GM18526 (cell line): ENCODE measurements around the gene SCIN.

Source experiments
- POLR2A ChIP-seq: IDR thresholded peaks from 3 replicates; pipeline ENCODE4 v1.6.1; 2011; ENCODE audit not compliant: insufficient read length; ENCODE audit errors: extremely low read depth

Gene SCIN

DNA sequence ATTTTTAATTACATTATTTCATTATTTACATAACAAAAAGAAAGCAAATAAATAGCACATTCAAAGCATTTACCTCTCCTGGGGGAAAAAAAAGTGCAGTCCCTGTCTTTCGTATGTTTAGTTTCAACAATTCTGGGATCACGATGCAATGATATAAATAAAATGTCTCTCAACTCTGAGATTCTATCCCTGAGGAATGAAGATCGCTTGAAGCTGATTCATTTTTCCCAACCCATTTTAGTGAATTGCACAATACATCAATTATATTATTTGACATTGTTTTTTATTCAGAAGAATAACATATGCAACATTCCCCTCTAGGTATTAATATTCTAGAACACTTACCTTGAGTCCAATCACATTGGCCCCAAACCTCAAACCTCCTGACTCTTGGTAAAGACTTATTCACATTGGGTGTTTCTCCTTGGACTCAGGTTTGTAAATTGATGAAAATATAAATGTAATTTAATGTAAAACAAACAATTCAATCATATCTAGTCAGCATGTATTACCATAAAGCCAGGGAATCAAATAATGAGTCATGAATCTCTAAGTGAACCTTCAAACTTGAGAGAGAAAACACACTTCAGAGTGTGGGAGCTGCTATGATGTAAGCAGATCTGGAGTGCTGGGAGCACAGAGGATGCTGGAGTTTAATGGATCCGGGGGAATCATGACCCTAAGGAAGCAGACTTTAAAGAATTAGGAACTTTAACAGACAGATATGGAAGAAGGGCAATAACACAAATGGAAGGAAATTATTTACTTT, 5.3 kb upstream of the SCIN start:
- TF ChIP-seq POLR2A = no peak

DNA sequence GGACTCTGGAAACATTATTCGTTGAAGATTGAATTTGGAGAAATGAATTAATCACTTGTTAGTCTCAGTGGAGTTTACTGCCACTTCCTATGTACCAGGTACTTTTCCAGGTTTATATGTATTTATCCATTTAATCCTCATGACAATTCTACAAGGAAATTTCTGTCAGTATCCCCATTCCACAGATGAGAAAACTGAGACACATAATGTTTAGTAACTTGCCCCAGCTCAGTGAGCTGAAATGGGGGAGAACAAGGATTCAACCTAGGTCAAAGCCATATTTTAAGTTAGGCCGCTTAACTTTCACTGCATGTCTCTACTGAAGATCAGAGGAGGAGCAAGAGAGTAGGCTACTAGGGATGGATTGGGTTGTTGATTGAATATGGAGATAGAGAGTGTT, 4.6 kb upstream of the SCIN start:
- no peak for TF ChIP-seq POLR2A

DNA sequence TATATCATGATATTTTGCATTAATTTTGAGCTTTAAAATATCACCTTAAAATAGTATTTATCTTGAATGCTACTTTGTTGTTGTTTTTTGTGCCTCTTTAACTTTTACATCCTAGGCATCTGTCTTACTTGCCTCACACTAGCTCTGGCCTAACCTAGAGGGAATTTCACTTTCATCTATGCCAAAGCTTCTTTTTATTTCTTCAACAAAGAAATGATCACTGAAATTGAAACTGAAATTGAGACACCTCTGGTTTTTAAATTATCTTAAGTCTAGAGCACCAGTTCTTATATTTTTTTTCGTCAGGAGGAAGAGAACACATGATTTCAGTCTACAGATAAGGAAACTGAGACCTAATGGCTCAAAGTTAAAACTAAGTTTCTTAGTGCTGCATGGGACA, 3.5 kb upstream of the SCIN start:
- no peak for TF ChIP-seq POLR2A

DNA sequence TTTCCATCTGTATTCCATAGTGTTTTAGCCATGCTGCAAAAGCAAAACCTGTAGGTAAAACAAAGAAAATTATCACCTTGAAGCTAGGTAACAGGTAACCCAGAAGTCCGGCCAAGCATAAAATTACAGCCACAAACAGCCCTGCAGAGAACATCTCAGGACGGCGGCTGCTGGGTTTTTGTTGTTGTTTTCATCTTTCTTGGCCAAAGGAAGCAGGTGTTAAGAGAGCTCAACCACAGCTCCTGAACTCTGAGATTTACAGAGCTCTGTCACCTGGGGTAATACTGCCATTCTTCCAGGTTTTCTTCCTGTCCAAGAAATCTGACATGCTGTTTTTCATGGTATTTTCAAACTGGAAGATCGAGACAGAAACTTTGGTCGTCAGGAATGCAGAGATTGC, 847 bp upstream of the SCIN start:
- TF ChIP-seq POLR2A = no peak

DNA sequence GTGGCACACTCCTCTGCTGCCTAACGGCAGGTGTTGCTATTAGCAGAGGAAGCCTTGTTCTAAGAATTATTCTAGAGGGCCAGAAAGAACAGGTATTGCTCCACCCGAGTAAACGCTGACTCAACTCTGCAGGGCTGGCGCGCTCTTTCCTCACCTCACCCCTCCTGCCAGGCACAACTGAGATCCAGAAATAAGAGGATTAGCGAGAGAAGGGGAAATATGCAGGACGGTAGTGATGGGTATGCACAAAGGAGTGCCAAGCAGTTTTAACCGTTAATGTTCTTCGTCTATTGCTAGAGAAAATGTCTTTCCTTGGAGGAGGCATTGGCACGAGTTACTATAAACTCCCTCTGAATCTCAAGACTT, 369 bp upstream of the SCIN start:
- TF ChIP-seq POLR2A = no peak

DNA sequence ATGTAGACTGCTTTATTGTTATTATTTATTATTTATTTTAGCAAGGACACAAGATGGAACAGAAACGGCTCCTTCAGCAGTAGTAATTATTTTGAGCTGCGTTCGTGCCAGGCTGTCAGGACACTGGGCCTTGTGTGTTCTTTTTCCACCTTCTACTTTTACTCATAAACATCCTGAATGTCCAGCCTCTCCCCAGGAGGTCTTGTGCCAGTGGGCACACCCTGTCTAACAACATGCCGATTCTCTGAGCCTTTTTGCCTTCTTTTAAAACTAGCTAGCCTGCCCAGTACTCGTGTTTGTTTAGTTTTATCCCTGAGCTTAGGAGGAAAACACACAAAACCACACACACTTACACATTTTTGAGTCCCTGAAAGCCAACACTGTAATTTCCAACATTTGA, 1.2 kb downstream of the SCIN start:
- TF ChIP-seq POLR2A = no peak

DNA sequence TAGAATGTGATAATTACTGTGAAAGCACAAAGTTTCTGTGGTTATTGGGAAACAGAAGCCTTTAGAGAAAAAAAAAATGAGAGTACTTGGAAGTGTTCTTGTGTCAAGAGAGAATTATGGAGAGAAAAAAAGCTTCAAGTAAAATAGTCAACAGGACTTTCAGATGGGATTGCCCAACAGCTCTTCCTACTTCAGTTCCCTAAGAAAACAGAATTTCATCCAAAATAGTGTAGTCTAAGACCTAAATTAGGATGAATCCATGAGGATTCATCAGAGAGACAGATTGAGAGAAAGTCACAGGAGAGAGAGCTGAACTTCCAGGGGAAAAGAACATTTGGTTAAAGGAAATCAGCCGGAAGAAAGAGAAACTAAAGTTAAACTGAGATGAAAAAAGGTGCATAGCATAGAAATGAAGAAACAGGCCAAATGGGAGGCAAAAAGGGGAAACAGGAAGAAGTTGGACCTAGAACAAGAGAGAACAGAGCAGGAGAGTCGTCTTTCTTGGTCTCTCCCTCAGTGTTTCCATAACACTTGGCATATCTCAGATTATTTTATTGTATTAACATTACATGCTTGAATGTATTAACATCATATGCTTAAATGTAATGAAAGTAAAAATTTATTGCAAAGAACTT, 2.5 kb downstream of the SCIN start:
- TF ChIP-seq POLR2A = no peak

DNA sequence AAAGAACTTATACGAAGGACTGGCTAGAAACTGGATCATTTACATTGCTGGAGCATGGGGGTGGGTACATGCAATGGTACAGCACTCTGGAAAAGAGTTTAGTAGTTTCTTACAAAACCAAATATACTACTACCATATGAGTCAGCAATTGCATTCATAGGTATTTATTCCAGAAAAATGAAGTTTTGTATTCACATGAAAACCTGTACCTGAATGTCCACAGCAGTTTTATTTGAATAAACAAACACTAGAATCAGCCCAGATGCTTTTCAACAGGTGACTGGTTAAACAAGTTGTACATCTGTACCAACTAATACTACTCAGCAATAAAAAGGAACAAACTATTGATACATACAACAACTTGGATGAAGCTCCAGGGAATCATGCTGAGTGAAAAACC, 3.4 kb downstream of the SCIN start:
- no peak for TF ChIP-seq POLR2A

DNA sequence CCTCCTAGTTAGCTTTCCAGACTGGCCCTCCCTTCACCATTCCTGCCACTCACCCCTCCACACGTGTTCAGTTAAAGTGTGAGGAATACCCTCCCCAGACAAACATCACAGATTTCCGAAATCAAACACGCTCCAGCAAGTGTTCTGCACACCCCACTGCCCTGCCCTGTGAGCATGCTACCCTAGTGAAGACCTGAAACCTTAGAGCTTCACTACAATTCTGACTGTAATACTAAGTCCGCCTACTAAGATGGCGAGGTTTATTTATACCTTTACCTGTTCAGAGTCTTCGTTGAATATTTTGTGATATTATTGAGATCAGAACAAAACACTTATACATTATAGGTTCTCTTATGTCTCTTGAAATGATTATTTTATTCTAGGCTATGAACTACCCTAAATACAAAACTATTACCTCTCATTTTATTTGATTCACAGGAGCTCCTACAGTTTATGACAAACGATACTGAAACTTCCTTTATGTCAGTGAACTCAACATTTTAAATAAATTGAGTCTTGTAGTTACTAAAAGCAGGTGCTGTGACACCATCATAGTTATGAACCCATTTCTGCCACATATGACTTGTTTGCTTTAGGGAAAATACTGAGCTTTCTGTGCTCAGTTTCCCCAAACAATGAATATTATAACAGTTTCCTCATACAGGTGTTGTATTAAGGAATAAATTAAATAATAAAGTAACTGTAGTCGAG, 8.6 kb downstream of the SCIN start:
- no peak for TF ChIP-seq POLR2A

DNA sequence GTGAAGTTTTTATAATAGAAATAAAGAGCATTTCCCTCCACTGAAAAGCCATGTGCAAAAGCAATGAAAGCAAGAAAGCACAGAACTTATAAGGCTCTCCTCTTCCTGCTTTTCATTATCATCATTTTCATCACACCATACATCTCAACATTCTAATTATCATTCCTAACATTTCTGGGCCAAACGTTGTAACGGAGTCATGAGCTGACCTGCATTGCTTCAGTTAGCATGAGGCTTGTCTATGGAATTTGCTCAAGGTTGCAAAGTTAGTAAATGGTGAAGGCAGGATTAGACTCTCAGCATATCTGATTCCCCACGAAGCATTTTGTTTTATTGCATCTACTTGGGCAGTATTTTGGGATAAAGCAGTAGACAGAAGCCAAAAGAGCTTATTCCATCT, 11.4 kb downstream of the SCIN start:
- no peak for TF ChIP-seq POLR2A

DNA sequence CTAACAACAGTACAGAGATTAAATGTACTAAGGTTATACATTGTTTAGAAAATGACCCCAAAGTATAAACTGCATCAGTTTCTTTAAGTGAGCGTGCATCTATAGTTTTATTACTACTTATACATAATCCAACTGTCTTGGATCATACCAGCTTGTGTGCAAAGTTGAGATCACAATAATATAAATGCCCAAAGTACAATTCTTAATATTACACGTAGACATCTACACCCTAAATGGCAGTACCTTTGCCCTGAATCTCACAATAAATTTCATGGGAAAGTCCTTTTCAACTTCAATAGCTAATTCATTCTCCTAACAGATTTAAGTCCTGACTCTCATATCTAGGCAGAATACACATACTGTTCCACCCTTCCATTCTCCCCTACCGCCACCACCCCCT, 11.8 kb downstream of the SCIN start:
- TF ChIP-seq POLR2A = no peak

DNA sequence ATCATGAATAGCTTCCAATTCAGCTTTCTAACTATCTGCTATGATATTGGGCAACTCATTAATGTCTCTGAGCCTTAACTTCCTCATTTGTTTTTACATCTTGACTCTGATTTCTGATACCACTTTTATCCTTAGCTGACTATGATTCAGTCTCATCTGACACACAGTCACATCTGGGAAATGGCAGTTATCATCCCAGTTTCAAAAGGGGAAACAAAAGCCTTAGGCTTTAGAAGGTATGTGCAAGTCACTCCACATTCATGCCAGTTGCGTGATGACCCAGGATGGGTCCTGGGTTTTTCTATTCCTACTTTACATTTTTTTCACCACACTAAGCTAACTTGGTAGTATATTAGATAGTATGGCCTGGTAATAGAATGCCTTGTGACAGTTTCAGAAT, 12.7 kb downstream of the SCIN start:
- no peak for TF ChIP-seq POLR2A

DNA sequence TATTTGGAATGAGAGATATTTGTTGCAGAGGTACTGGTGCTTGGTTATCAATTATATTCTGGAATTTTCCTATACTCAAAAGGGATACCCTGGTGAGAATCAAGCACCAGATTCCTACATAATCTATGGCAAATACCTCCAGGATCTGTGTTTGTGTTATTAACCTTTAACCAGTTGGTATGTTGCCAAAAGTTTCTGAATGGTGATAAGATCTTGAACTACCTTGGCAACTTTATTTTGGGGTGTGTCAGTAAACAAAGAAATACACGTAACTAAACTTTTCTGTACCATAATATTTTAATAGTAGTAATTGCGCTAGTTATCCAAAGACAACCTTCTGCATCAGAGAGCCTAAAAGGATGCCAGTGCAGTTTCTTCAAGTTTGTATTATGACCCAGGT, 13.4 kb downstream of the SCIN start:
- no peak for TF ChIP-seq POLR2A

DNA sequence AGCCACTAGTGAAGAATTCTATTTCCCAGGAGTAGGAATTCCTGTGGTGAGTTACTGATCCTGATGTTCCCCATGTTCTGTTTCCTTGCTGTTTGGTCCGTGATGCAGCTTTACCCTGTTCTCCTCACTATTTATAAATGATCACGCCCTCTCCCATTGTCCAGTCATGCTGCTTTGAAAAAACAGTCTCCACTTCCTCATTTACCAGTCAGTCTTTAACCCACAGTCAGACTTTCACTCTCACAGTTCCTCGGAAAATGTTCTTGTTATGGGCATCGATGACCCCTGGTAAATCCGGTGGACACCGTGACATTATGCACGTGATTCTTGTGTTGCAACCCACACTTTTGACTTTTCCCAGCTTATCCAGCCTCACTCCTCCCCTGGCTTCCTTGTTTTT, 14.4 kb downstream of the SCIN start:
- no peak for TF ChIP-seq POLR2A

DNA sequence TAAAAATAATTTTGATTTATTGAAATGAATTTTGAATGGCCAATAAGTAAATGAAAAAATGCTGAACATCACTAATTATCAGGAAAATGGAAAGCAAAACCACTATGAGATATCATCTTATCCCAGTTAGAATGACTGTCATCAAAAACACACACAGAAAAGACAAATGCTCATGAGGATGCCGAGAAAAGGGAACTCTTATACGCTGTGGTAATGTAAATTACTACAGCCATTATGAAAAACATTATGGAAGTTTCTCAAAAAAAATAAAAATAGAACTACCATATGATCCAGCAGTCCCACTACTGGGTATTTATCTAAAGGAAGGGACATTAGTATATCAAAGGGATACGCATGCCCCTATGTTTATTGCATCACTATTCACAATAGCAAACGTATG, 15.8 kb downstream of the SCIN start:
- no peak for TF ChIP-seq POLR2A

DNA sequence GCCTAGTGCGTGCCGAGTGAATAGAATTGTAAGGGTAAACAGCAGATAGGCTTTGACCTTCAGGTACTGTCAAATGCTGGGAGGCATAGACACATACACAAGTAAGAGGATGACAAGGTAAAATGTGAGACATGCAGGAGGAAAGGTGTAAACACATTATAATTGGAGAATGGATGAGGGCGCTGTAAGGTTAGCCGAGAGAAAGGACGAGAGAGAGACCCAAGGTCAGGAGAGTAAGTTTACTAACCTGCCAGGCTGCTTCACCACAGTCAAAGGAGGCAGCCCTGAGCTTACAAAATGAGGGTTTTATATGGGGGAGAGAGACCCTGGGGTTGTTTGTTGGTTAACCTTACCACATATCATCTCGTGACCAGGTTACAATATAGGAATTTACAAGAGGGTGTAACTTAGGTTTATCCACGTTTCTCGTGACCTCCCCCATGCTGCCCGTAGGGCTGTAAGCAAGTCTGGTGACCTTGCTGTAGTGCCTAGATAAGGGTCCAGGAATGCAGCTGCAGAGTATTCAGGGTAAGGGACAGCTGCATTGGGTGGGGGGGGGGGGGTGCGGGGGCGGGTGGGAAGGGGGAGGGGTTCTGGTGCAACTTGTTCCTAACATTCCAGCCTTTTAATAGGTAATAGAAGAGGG, 17.9 kb downstream of the SCIN start:
- no peak for TF ChIP-seq POLR2A
